K562 (cell line): ENCODE data around the gene E2F1. TPM values are rescaled to one million over a fixed set of nuclear protein-coding genes. Genes with fewer than 3 reads are reported as not detected.
A peak's percentile ranks its signal among the peaks of the same experiment; 100 is the strongest.

Experiments used
- DNMT1 ChIP-seq: fragments of 450-650 bp; IDR thresholded peaks from 2 replicates; pipeline ENCODE4 v1.6.1; 2016; ENCODE audit warnings: antibody characterized with exemption, mild to moderate bottlenecking
- ESRRA ChIP-seq: fragments of 450-650 bp; IDR thresholded peaks from 2 replicates; pipeline ENCODE4 v1.6.1; 2014; ENCODE audit warnings: low read depth, mild to moderate bottlenecking, moderate library complexity, borderline replicate concordance
- FOXA3 ChIP-seq, 2 experiments: fragments of 450-650 bp in 1 of 2; sonication (generic) in 1 of 2; formaldehyde crosslinking; IDR thresholded peaks in 1 of 2; conservative IDR thresholded peaks in 1 of 2; 2 replicates each; pipeline versions ENCODE4 v1.4.0 to v1.8.0; 2020 to 2022; ENCODE audit warnings: mild to moderate bottlenecking in 2 of 2, missing genetic modification reagents in 1 of 2
- FOXM1 ChIP-seq, 2 experiments: fragments of 450-650 bp in 1 of 2; sonication (generic) in 1 of 2; formaldehyde crosslinking in 1 of 2; IDR thresholded peaks; 2 replicates each; pipeline versions ENCODE4 v1.6.1 to v1.9.0; 2017 to 2022; ENCODE audit warnings: low read depth in 2 of 2, mild to moderate bottlenecking in 2 of 2, missing genetic modification reagents in 1 of 2, moderate library complexity in 1 of 2
- HOXB6 ChIP-seq: fragments of 250-450 bp; sonication (Bioruptor Pico); IDR thresholded peaks from 2 replicates; pipeline ENCODE4 v1.5.1; 2022; ENCODE audit warnings: mild to moderate bottlenecking, borderline replicate concordance
- HSF4 ChIP-seq: fragments of 250-450 bp; sonication (Bioruptor Pico); IDR thresholded peaks from 2 replicates; pipeline ENCODE4 v2.1.2; 2022; ENCODE audit warnings: mild to moderate bottlenecking, moderate library complexity, borderline replicate concordance
- IRF2 ChIP-seq: sonication (generic); formaldehyde crosslinking; IDR thresholded peaks from 2 replicates; pipeline ENCODE4 v1.8.1; 2022; ENCODE audit warnings: mild to moderate bottlenecking, missing genetic modification reagents
- MYC ChIP-seq, 2 experiments: fragments of 250-450 bp in 1 of 2; sonication (Bioruptor Pico) in 1 of 2; IDR thresholded peaks; 2 replicates each; pipeline versions ENCODE4 v1.5.1 to v1.6.1; 2012 to 2021; ENCODE audit warnings: low read depth in 2 of 2, borderline replicate concordance in 1 of 2, improper control_type of control experiment in 1 of 2, low read length in 1 of 2, mild to moderate bottlenecking in 1 of 2, moderate library complexity in 1 of 2
- NELFE ChIP-seq: IDR thresholded peaks from 2 replicates; pipeline ENCODE4 v1.6.1; 2011; ENCODE audit warnings: mild to moderate bottlenecking; ENCODE audit not compliant: insufficient read depth, insufficient read length
- NEUROD1 ChIP-seq: fragments of 150-350 bp; IDR thresholded peaks from 2 replicates; pipeline ENCODE4 v1.6.1; 2014; ENCODE audit warnings: borderline replicate concordance, low read length, low read depth; ENCODE audit not compliant: partially characterized antibody
- POLR2AphosphoS5 ChIP-seq: IDR thresholded peaks from 2 replicates; pipeline ENCODE4 v1.6.1; 2011; ENCODE audit warnings: mild to moderate bottlenecking, low read depth, low read length, moderate library complexity; ENCODE audit not compliant: control insufficient read depth, insufficient read depth
- SIN3B ChIP-seq: fragments of 450-650 bp; IDR thresholded peaks from 2 replicates; pipeline ENCODE4 v1.6.1; 2017; ENCODE audit warnings: low read depth, mild to moderate bottlenecking, moderate library complexity
- SMARCE1 ChIP-seq: fragments of 450-650 bp; IDR thresholded peaks from 2 replicates; pipeline ENCODE4 v1.7.1; 2016; ENCODE audit warnings: mild to moderate bottlenecking
- SOX6 ChIP-seq: fragments of 450-650 bp; IDR thresholded peaks from 2 replicates; pipeline ENCODE4 v1.6.1; 2014; ENCODE audit warnings: mild to moderate bottlenecking
- TAF15 ChIP-seq: fragments of 200-400 bp; formaldehyde crosslinking; IDR thresholded peaks from 2 replicates; pipeline ENCODE4 v1.6.1; 2017; ENCODE audit warnings: mild to moderate bottlenecking, low read depth, low read length, moderate library complexity
- TRIM24 ChIP-seq, 2 experiments: fragments of 450-650 bp; IDR thresholded peaks; 2 replicates each; pipeline ENCODE4 v1.6.1; 2016
- ZBTB43 ChIP-seq: sonication (generic); formaldehyde crosslinking; IDR thresholded peaks from 2 replicates; pipeline ENCODE4 v1.8.0; 2023; ENCODE audit warnings: mild to moderate bottlenecking, missing genetic modification reagents
- ZNF586 ChIP-seq: fragments of 450-650 bp; formaldehyde crosslinking; conservative IDR thresholded peaks from 2 replicates; pipeline ENCODE4 v1.4.0; 2020; ENCODE audit warnings: mild to moderate bottlenecking, moderate library complexity
- ZSCAN32 ChIP-seq: fragments of 450-650 bp; formaldehyde crosslinking; IDR thresholded peaks from 2 replicates; pipeline ENCODE4 v1.4.0; 2020; ENCODE audit warnings: mild to moderate bottlenecking, moderate library complexity
- polyA plus RNA-seq, 8 experiments: library from polyadenylated mRNA; depleted of rRNA in 4 of 8; stranded (reverse) in 5 of 8; unstranded in 3 of 8; fragments of >200 nt; fragmentation: Nextera tagmentation in 2 of 8; fragmentation: Illumina TruSeq in 1 of 8; extraction: Ambion mirVana in 2 of 8; extraction: Trizol in 1 of 8; gene quantifications; 2 replicates each; pipeline versions ENCODE4 v1.2.1 to v1.2.3, GENCODE V29; 2011 to 2014; ENCODE audit warnings: inconsistent platforms in 1 of 8, missing spikeins in 1 of 8
- total RNA-seq, 7 experiments: library from RNA; depleted of rRNA in 6 of 7; stranded (reverse); fragments of >200 nt in 6 of 7; fragmentation: Illumina TruSeq in 2 of 7; extraction: Trizol in 2 of 7; gene quantifications; 2 replicates each; pipeline versions ENCODE4 v1.2.1 to v1.2.3, GENCODE V29; 2011 to 2021; ENCODE audit warnings: low replicate concordance in 1 of 7
- TF ChIP-seq, protein P1 (sequence below): fragments of 450-650 bp; IDR thresholded peaks from 2 replicates; pipeline ENCODE4 v1.6.1; 2016; ENCODE audit warnings: borderline replicate concordance
- TF ChIP-seq, protein P2 (sequence below): fragments of 250-450 bp; sonication (Bioruptor Pico); IDR thresholded peaks from 2 replicates; pipeline ENCODE4 v1.8.0; 2022; ENCODE audit warnings: moderate library complexity, mild to moderate bottlenecking, inconsistent platforms

The E2F1 gene
- total and polyA plus RNA-seq, 9 of the 15 experiments (the other 6 are each of a cell fraction or from before 2014, with no cell fraction given): 0.14 to 30.6 (median 13.1) TPM

DNA sequence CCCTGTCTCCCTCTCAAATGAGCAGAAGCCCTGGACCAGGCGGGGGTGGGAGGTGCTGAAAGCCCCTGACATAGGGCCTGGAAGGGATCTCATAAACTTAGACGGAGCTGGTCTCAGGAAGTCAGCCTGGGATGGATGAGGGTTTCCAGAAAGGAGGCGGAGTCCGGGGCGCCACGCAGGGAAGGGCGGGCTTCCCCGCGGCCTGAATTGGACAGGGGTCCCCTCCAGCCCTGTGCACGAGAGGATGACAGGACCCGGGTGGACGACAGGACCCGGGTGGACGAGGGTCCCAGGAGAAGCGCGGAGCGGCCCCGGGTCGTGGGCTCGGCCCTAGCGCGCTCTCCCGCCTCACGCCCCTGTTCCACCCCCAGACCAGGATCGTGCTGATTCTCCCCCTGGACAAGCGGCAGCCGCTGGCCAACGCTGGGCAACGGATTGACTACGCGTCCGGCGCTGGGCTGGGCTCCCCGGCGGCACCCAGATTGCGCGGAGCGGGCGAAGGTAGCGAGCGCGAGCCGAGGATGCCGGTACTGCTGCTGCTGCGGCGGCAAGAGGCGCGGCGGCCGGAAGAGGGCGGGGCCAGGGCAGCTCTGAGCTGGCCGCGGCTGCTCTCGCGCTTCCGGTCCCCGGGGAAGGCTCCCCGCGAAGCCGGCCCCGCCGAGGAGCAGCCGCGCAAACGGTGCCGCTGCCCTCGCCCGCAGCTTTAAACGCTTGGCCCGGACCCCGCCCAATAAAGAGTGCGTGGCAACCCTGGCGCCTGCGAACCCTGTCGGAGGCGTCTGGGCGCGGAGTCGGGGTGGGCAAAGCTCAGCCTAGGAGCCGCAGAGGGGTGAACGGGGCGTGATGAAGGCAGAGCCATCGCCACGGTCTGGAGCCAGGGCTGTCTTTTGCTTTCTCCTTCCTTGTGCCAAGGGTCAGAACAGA, 22.8 kb downstream of the E2F1 start (continued):
- TF ChIP-seq SIN3B (0 out of 2 replicates have a peak, but pooled peaks have one; percentile 10), TAF15 (no peak), ESRRA (peak; percentile 43; the same call in 1 of the 2 replicates), ZNF586 (CRISPR knock-in tag) (0 out of 2 replicates have a peak, but pooled peaks have one; percentile 42), DNMT1 (no peak), POLR2AphosphoS5 (peak; percentile 55; the same call in 1 of the 2 replicates), SMARCE1 (no peak), FOXA3 (CRISPR knock-in tag; conservative IDR thresholded peaks at IDR 0.05 in 1 of 2, IDR thresholded peaks at IDR 0.05 in 1 of 2) (0 out of 4 replicates have a peak, but pooled peaks of 1 of the 2 experiments have one; percentile 23), TRIM24 (IDR thresholded peaks at IDR 0.05) (peak in 1 of 2 experiments; percentile 76; a peak in 2 of 4 replicates), NEUROD1 (peak; percentile 20), ZBTB43 (CRISPR knock-in tag) (no peak), FOXM1 (IDR thresholded peaks at IDR 0.05; ENCODE audit: low read depth) (no peak), FOXM1 (CRISPR knock-in tag; IDR thresholded peaks at IDR 0.05; ENCODE audit: low read depth) (0 out of 2 replicates have a peak, but pooled peaks have one; percentile 21), SOX6 (peak; percentile 43; the same call in 1 of the 2 replicates), ZSCAN32 (CRISPR knock-in tag) (peak; percentile 61; the same call in 1 of the 2 replicates), IRF2 (CRISPR knock-in tag) (no peak), MYC (IDR thresholded peaks at IDR 0.05; ENCODE audit: low read depth, low read length) (no peak), MYC (CRISPR knock-in tag; IDR thresholded peaks at IDR 0.05; ENCODE audit: borderline replicate concordance, low read depth) (0 out of 2 replicates have a peak, but pooled peaks have one; percentile 25), HSF4 (no peak), HOXB6 (CRISPR knock-in tag) (no peak), NELFE (no peak)
- TF ChIP-seq, protein P1, sequence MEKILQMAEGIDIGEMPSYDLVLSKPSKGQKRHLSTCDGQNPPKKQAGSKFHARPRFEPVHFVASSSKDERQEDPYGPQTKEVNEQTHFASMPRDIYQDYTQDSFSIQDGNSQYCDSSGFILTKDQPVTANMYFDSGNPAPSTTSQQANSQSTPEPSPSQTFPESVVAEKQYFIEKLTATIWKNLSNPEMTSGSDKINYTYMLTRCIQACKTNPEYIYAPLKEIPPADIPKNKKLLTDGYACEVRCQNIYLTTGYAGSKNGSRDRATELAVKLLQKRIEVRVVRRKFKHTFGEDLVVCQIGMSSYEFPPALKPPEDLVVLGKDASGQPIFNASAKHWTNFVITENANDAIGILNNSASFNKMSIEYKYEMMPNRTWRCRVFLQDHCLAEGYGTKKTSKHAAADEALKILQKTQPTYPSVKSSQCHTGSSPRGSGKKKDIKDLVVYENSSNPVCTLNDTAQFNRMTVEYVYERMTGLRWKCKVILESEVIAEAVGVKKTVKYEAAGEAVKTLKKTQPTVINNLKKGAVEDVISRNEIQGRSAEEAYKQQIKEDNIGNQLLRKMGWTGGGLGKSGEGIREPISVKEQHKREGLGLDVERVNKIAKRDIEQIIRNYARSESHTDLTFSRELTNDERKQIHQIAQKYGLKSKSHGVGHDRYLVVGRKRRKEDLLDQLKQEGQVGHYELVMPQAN: peak; percentile 51; the same call in 1 of the 2 replicates
- TF ChIP-seq, protein P2, sequence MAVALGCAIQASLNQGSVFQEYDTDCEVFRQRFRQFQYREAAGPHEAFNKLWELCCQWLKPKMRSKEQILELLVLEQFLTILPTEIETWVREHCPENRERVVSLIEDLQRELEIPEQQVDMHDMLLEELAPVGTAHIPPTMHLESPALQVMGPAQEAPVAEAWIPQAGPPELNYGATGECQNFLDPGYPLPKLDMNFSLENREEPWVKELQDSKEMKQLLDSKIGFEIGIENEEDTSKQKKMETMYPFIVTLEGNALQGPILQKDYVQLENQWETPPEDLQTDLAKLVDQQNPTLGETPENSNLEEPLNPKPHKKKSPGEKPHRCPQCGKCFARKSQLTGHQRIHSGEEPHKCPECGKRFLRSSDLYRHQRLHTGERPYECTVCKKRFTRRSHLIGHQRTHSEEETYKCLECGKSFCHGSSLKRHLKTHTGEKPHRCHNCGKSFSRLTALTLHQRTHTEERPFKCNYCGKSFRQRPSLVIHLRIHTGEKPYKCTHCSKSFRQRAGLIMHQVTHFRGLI (CRISPR knock-in tag): no peak
